ENCODE measurements around the gene SGMS1.

SGMS1 gene

DNA sequence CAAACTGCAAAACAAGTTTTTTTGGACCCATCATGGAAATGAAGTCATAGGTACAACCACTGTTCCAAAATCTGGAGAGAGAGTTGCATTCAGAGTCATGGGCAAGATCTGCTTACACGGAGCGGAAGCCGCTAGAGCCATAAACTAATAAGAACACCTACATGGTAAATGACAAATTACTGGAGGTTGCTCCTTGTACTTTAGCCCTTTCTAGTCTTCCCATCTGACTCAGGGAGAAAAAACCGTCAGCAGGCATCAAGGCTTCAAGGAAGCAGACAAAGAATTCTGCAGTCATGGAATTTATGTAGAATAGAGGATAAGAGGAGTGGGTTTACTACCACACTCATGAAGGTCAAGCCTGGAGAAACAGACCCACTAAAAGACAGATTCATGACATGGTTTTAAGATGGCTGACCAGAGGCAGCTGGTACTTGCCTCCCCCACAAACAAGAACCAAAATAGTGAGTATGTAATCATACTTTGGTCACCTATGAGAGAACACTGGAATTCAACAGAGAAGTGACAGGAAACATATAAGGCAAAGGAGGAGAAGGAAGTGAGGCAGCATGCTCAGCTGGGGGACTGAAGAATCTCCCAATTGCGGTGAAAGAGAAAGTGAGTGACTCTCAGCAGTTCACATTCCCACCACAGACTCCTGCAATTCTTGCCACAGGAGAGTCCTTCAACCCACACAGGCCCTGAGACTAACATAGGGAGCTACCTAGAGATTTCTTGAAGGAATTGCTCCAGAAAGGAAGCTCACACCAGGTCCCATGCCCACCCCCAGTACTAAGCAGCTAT is 330.0 kb downstream of the SGMS1 start (continued):
- TF ChIP-seq, protein P1, sequence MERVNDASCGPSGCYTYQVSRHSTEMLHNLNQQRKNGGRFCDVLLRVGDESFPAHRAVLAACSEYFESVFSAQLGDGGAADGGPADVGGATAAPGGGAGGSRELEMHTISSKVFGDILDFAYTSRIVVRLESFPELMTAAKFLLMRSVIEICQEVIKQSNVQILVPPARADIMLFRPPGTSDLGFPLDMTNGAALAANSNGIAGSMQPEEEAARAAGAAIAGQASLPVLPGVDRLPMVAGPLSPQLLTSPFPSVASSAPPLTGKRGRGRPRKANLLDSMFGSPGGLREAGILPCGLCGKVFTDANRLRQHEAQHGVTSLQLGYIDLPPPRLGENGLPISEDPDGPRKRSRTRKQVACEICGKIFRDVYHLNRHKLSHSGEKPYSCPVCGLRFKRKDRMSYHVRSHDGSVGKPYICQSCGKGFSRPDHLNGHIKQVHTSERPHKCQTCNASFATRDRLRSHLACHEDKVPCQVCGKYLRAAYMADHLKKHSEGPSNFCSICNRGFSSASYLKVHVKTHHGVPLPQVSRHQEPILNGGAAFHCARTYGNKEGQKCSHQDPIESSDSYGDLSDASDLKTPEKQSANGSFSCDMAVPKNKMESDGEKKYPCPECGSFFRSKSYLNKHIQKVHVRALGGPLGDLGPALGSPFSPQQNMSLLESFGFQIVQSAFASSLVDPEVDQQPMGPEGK (CRISPR knock-in tag; IDR thresholded peaks at IDR 0.05; ENCODE audit: borderline replicate concordance) = no peak

DNA sequence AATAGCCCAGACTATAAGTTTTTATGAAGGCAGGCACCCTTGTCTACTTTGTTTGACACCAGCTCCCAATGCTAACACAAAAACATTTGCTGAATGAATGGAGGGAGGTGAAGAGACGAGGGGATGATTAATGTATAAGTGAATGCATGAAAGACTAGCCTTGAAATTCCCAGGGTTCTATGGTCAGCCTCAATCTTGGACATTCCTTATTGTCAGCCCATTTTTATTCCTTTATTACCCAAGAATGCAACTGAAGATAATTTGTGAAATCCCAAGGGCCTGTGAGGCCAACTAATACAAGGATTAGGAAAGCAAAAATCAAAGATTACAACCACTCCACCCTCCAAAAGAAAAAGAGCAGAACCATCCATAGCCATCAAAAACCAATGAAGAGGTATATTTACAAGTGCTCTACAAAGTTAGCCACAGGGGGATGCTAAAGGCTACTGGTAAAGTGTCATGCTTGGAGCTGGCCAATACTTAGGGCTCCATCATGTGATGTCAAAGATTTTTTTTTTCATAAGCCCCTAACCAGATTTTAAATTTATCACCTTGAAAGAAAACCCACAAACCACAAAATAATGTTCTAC is 332.4 kb downstream of the SGMS1 start:
- ATAC-seq = peak; percentile 51; the same call in 1 of the 3 replicates
- no peak for TF ChIP-seq SNAI2 (CRISPR knock-in tag; IDR thresholded peaks at IDR 0.05)
- TF ChIP-seq TOX (CRISPR knock-in tag; IDR thresholded peaks at IDR 0.05; ENCODE audit: borderline replicate concordance) = no peak
- TF ChIP-seq, protein P1 (CRISPR knock-in tag; IDR thresholded peaks at IDR 0.05; ENCODE audit: borderline replicate concordance) = no peak
- TF ChIP-seq ZNF565 (CRISPR knock-in tag; conservative IDR thresholded peaks at IDR 0.05; ENCODE audit: low read depth) = no peak
- TF ChIP-seq CSDC2 (CRISPR knock-in tag; IDR thresholded peaks at IDR 0.05) = no peak
- TF ChIP-seq TCF4 (CRISPR knock-in tag; IDR thresholded peaks at IDR 0.05; ENCODE audit: borderline replicate concordance) = no peak
- TF ChIP-seq ZNF8 (CRISPR knock-in tag; IDR thresholded peaks at IDR 0.05) = no peak
- no peak for TF ChIP-seq ARNTL (CRISPR knock-in tag; IDR thresholded peaks at IDR 0.05; ENCODE audit: borderline replicate concordance, low read depth)
- no peak for TF ChIP-seq ZFP3 (CRISPR knock-in tag; IDR thresholded peaks at IDR 0.05)
- TF ChIP-seq, protein P2, sequence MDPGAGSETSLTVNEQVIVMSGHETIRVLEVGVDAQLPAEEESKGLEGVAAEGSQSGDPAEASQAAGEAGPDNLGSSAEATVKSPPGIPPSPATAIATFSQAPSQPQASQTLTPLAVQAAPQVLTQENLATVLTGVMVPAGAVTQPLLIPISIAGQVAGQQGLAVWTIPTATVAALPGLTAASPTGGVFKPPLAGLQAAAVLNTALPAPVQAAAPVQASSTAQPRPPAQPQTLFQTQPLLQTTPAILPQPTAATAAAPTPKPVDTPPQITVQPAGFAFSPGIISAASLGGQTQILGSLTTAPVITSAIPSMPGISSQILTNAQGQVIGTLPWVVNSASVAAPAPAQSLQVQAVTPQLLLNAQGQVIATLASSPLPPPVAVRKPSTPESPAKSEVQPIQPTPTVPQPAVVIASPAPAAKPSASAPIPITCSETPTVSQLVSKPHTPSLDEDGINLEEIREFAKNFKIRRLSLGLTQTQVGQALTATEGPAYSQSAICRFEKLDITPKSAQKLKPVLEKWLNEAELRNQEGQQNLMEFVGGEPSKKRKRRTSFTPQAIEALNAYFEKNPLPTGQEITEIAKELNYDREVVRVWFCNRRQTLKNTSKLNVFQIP (CRISPR knock-in tag; IDR thresholded peaks at IDR 0.05; ENCODE audit: borderline replicate concordance, low read depth) = no peak
- no peak for TF ChIP-seq OSR1 (CRISPR knock-in tag; IDR thresholded peaks at IDR 0.05)

DNA sequence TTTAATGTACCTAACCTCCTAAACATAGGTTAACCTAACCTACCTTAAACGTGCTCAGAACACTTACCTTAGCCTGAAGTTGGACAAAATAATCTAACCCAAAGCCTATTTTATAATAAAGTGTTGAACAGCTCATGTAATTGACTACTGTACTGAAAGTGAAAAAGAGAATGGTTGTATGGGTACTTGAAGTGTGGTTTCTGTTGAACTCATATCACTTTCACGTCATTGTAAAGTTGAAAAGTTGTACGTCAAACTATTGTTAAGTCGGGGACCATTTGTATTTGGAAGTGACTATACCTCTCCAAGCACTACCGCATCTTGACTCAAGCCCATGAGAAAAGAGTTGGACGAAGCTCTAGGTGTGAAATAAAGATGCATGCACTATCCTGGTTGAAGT is 334.6 kb downstream of the SGMS1 start:
- no peak for ATAC-seq
- TF ChIP-seq, protein P3, sequence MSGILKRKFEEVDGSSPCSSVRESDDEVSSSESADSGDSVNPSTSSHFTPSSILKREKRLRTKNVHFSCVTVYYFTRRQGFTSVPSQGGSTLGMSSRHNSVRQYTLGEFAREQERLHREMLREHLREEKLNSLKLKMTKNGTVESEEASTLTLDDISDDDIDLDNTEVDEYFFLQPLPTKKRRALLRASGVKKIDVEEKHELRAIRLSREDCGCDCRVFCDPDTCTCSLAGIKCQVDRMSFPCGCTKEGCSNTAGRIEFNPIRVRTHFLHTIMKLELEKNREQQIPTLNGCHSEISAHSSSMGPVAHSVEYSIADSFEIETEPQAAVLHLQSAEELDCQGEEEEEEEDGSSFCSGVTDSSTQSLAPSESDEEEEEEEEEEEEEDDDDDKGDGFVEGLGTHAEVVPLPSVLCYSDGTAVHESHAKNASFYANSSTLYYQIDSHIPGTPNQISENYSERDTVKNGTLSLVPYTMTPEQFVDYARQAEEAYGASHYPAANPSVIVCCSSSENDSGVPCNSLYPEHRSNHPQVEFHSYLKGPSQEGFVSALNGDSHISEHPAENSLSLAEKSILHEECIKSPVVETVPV (CRISPR knock-in tag; IDR thresholded peaks at IDR 0.05) = no peak
- TF ChIP-seq ISL1 (CRISPR knock-in tag; IDR thresholded peaks at IDR 0.05) = no peak
- no peak for TF ChIP-seq ZNF565 (CRISPR knock-in tag; conservative IDR thresholded peaks at IDR 0.05; ENCODE audit: low read depth)

DNA sequence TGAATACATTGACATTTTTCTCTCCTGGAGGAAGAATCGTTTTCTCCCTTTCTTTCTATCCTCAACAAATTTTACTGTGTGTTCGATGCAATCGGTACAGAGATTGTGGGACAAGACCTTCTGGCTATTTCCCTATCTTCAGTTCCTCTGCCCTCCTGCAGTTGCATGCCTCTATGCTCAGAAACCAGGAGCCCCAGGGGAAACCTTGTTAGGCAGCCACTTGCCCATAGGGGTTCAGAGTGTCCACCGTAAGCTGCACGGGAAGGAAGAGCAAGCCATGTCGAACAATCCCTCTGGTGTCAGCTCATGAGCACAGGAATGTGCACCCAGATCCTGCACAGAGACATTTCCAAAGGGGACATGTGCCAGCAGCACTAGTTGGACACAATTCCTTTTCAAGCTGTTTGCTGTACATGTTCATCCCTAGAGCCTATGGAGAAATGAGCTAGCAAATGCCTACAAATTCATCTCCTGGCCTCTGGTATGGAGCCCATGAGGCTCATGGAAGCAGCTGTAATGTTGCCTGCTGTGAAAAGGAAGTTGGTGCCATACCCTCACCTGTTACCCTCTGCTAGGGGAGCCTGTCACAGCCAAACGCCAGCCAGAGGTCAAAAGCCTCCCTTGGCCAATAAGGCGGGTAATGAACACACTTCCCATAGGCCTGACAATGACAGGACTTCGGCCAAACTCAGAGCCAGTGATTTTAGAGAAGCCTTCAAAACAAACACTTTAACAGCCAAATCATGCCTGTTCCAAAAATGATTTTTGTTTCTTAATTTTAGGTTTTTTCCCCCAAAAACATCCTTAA is 336.6 kb downstream of the SGMS1 start:
- ATAC-seq = peak; percentile 28; the same call in 2 of the 3 replicates
- no peak for TF ChIP-seq ZFP3 (CRISPR knock-in tag; IDR thresholded peaks at IDR 0.05)
- TF ChIP-seq, protein P2 (CRISPR knock-in tag; IDR thresholded peaks at IDR 0.05; ENCODE audit: borderline replicate concordance, low read depth) = no peak
- no peak for TF ChIP-seq ZNF8 (CRISPR knock-in tag; IDR thresholded peaks at IDR 0.05)
- no peak for TF ChIP-seq ZC3H10 (CRISPR knock-in tag; IDR thresholded peaks at IDR 0.05)
- TF ChIP-seq ARNTL (CRISPR knock-in tag; IDR thresholded peaks at IDR 0.05; ENCODE audit: borderline replicate concordance, low read depth) = no peak
- no peak for TF ChIP-seq OSR1 (CRISPR knock-in tag; IDR thresholded peaks at IDR 0.05)
- TF ChIP-seq SNAI2 (CRISPR knock-in tag; IDR thresholded peaks at IDR 0.05) = no peak
- TF ChIP-seq, protein P1 (CRISPR knock-in tag; IDR thresholded peaks at IDR 0.05; ENCODE audit: borderline replicate concordance) = no peak
- no peak for TF ChIP-seq PPARA (CRISPR knock-in tag; IDR thresholded peaks at IDR 0.05; ENCODE audit: borderline replicate concordance)
- no peak for TF ChIP-seq RARB (CRISPR knock-in tag; IDR thresholded peaks at IDR 0.05)
- no peak for TF ChIP-seq GLIS3 (CRISPR knock-in tag; IDR thresholded peaks at IDR 0.05)
- TF ChIP-seq, protein P4, sequence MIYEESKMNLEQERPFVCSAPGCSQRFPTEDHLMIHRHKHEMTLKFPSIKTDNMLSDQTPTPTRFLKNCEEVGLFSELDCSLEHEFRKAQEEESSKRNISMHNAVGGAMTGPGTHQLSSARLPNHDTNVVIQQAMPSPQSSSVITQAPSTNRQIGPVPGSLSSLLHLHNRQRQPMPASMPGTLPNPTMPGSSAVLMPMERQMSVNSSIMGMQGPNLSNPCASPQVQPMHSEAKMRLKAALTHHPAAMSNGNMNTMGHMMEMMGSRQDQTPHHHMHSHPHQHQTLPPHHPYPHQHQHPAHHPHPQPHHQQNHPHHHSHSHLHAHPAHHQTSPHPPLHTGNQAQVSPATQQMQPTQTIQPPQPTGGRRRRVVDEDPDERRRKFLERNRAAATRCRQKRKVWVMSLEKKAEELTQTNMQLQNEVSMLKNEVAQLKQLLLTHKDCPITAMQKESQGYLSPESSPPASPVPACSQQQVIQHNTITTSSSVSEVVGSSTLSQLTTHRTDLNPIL (CRISPR knock-in tag; IDR thresholded peaks at IDR 0.05; ENCODE audit: low read depth) = no peak
- no peak for TF ChIP-seq ESRRG (CRISPR knock-in tag; IDR thresholded peaks at IDR 0.05)

All from SK-N-SH treated with all-trans-retinoic acid at 6 μM for 48 hours (cell line).